ENCODE data around the gene STAT6.

STAT6 gene

DNA sequence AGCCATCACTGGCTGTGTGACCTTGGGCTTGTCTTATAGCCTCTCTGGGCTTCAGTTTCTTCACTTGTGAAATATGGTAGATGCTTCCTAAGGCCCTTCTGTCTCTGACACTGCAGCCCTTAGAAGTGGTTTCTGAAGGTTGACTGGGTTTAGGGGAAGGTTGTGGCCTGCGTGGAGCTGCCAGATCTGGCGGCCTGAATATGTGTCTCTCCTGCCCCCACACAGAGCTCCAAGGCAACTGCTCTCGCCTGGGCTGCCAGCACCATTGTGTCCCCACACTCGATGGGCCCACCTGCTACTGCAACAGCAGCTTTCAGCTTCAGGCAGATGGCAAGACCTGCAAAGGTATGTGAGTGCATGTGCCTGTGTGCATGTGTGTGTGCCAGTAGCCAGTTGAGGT, 32.3 kb upstream of the STAT6 start:
- no peak for DNase-seq

GRCh38 chr12:57142727-57143126, 31.6 kb upstream of the STAT6 start:
- no peak for DNase-seq

- no peak for DNase-seq
Observed at GRCh38 chr12:57142121-57142520, 31.0 kb upstream of the STAT6 start.

- DNase-seq, result no peak
Observed at GRCh38 chr12:57141249-57141648, 30.1 kb upstream of the STAT6 start.

GRCh38 chr12:57139796-57140649, 28.9 kb upstream of the STAT6 start:
- no peak for DNase-seq

GRCh38 chr12:57138526-57139272, 27.5 kb upstream of the STAT6 start:
- DNase-seq, result no peak

- no peak for DNase-seq
Observed at GRCh38 chr12:57135527-57136326, 24.6 kb upstream of the STAT6 start.

- DNase-seq, result no peak
Observed at GRCh38 chr12:57134949-57135348, 23.8 kb upstream of the STAT6 start.

- DNase-seq, result no peak
Observed at GRCh38 chr12:57133916-57134315, 22.8 kb upstream of the STAT6 start.

- no peak for DNase-seq
Observed at GRCh38 chr12:57133013-57133569, 21.9 kb upstream of the STAT6 start.

DNA sequence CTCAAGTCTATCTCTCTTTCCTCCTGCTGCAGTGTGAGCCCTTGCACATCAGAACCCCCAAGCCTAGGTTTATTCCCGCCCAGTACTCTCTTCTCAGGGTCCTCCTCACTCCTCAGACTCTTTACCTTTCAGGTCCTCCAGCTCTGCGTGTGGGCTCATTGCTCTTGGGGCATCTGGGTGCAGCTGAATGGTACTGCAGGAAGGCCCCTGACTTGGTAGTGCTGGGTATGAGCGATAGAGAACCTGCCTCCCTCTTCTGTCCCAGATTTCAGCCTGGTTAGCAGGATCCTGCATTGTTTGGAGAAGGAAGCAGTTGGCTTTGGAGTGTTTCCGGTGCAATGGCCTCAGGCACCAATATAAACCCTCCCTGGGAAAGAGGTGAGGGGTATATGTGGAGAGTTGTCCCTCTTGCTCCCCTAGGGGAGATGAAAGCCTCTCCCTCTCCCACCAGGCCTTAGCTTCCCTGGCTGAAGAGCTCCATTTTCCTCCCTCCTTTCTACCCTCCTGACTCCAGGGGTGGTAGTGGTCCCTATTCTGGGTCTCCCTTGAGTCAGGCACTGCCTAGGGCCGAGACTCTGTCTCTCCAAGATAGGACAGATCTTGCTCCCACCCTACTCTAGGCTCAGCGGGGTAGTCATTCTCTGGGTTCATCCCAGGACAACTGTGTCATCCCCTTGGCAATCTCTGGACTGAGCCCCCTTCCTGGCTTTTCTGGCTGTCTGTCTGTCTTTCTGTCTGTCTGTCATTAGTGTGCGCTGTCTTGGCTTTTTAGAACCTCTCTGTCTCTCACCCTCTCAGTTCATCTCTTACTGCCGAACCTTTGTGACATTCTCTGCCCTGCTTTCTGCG, 21.0 kb upstream of the STAT6 start:
- no peak for DNase-seq

DNA sequence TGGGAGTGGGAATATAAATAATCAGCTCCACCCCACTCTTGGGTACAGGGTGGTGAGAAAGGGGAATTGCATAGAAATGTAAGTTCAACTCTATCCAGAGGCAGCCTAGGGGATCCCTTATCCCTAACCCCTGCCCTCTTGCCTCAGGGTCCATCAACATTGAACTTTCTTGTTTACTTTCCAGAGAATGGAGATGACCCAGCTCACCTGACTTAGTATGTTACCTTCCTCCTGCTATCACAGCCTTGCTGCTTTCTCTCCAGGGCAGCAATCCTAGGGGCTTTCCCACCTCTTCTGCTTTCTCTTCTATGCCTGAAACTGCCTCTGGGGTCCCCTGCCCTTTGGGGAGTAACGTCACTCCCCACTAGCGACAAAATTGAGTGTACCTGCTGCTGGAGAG, 19.8 kb upstream of the STAT6 start:
- no peak for DNase-seq

- no peak for DNase-seq
Observed at GRCh38 chr12:57129889-57130288, 18.7 kb upstream of the STAT6 start.

- DNase-seq, result no peak
Observed at GRCh38 chr12:57129321-57129842, 18.2 kb upstream of the STAT6 start.

GRCh38 chr12:57128519-57129247, 17.5 kb upstream of the STAT6 start:
- DNase-seq, result no peak

DNA sequence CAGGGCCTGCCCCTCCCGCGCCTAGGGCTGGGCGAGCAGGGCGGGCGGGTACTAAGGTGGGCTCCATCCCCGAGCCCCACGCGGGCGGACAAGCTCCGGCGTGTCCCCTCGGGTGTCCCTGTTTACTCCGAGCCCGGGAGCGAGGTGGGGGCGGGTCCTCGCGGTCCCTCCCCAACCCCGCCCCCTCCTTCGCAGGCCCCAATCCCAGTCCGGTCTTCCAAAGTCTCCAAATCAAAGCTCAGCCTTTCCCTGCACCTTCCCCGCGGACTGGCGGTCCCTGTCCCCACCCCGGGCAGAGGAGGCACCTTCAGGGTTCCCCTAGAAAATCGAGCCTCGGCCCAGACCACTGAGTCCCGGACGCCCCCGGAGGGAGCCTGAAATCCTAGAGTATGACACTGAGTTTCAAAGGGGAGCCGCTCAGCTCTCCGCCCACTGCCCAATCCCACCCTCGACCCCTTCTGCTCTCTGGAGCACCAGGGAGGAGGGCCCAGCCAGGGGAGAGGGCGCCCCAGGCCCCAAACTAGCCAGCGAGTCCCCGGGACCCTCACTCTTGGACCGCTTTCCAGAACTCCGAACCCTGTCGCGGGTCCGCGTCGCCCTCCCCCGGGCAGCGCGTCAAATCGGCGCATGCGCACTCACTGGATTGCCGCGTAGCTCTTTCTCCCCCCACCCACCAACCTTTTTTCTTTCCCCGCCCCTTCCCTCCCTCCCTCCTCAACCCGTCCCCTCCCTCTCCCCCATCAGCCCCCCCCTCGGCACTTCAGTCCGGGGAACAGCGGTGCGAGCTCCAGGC, 16.8 kb upstream of the STAT6 start, which contains the start of gene LRP1:
Gene LRP1, plus strand, starts transcription at position 758 of the 793 bp plus-strand sequence. CDS start 482 bp downstream, outside the sequence.
- peak; percentile 65 to 75 for DNase-seq

DNA sequence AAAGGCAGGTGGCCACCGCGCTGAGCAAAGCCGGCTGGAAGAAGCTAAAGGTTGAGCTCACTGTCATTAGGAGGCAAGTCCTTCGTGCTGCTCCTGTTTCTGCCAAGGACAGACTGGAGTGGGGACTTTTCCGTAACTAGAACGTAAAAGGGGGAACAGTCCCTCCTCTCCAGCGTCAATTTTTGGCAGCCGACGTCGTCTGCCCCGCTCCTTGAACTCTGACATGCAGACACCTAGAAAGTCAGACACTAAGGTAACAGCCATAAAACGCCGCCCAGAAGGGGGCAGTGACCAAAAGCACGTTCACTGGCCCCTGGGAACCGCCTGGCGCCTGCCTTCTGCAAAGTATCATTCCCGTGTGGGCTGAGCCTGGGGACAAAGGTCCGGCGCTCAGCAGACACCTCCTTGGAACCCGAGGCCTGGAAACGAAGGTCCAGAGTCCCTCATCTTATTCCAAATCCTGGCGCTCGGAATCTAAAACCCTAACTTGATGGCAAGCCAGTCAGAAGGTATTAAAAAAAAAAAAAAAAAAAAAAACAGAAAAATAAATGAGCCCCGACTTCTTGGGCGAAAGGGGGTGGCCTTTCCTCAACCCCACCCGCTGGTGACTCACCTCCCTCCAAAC, 16.1 kb upstream of the STAT6 start:
- DNase-seq, result peak in 1 of 2 experiments; percentile 38

DNA sequence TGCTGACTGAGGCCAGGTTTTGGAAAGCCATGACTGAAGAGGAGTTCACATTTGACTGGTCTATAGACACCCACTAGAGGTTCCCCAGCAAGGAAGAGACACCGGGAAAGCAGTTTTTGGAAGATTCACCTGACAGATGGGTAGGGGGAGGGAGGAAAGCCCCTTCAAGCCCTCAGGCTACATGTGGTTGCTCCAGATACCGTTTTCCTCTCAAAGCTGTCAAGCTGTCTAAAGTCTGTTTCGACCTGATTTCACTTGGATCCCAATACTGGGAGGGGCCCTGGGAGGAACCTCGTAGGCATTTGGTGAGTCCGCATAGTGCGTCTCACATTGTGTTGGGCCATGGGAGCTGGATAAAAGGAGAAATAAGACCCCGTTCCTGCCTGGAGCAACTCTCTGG, 15.4 kb upstream of the STAT6 start:
- DNase-seq, result no peak

DNA sequence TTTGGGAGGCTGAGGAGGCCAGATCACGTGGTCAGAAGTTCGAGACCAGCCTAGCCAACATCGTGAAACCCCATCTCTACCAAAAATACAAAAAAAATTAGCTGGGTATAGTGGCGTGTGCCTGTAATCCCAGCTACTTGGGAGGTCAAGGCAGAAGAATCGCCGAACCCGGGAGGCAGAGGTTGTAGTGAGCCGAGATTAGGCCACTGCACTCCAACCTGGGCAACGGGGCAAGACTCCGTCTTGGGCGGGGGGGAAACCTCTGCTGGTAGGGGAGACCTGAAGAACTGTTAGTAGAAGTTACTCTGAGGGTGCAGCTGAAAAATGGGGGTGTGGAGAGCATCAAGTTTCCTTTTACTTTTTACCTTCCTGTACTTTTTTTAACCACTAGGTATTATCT, 14.9 kb upstream of the STAT6 start:
- no peak for DNase-seq
